Liver (tissue), 9 donors: ENCODE measurements around the gene FOXRED2. TPM values are rescaled to one million over a fixed set of nuclear protein-coding genes. Genes with fewer than 3 reads are reported as not detected.

Source experiments
- DNase-seq: peaks from one replicate; pipeline ENCODE4 v3.0.0-alpha.2; 2017; ENCODE audit warnings: low spot score
- H3K27ac ChIP-seq, 2 donors: one replicate each; pipeline ENCODE4 v1.7.0; 2013; ENCODE audit warnings: inconsistent platforms in 2 of 2, low read length in 2 of 2, control low read depth in 1 of 2, low read depth in 1 of 2, mild to moderate bottlenecking in 1 of 2
- H3K27me3 ChIP-seq, 4 donors: one replicate each; pipeline versions ENCODE4 v1.6.1 to v1.7.0; 2013; ENCODE audit warnings: low read length in 3 of 4, inconsistent platforms in 1 of 4, mild to moderate bottlenecking in 1 of 4, moderate library complexity in 1 of 4; ENCODE audit not compliant: control insufficient read depth in 4 of 4, insufficient read depth in 4 of 4
- H3K36me3 ChIP-seq, 4 donors: one replicate each; pipeline versions ENCODE4 v1.6.1 to v1.7.0; 2013; ENCODE audit warnings: low read length in 3 of 4, mild to moderate bottlenecking in 3 of 4, low read depth in 1 of 4, moderate library complexity in 1 of 4; ENCODE audit not compliant: control insufficient read depth in 4 of 4, insufficient read depth in 3 of 4
- H3K4me1 ChIP-seq, 4 donors: one replicate each; pipeline versions ENCODE4 v1.6.1 to v1.7.0; 2013; ENCODE audit warnings: low read length in 3 of 4, mild to moderate bottlenecking in 3 of 4, moderate library complexity in 1 of 4; ENCODE audit not compliant: control insufficient read depth in 4 of 4, insufficient read depth in 4 of 4
- H3K4me3 ChIP-seq, 3 donors: one replicate each; pipeline versions ENCODE4 v1.6.1 to v1.7.0; 2013; ENCODE audit warnings: low read length in 3 of 3, control low read depth in 1 of 3, low read depth in 1 of 3, mild to moderate bottlenecking in 1 of 3
- H3K9ac ChIP-seq, 2 donors: one replicate each; pipeline ENCODE4 v1.7.0; 2013; ENCODE audit warnings: low read length in 2 of 2, mild to moderate bottlenecking in 2 of 2, moderate library complexity in 2 of 2, control low read depth in 1 of 2, low read depth in 1 of 2
- H3K9me3 ChIP-seq, 4 donors: one replicate each; pipeline versions ENCODE4 v1.6.1 to v1.7.0; 2013; ENCODE audit warnings: low read length in 3 of 4; ENCODE audit not compliant: control insufficient read depth in 4 of 4
- CTCF ChIP-seq: fragments of 150-350 bp; IDR thresholded peaks from 2 replicates; pipeline ENCODE4 v1.5.1; 2017; ENCODE audit warnings: improper control_type of control experiment, low read depth, low read length; ENCODE audit not compliant: missing input control
- EGR1 ChIP-seq, 2 donors: IDR thresholded peaks; 2 replicates each; pipeline ENCODE4 v1.6.1; 2016 to 2018; ENCODE audit warnings: antibody characterized with exemption in 2 of 2, low read depth in 2 of 2
- FOXA1 ChIP-seq: IDR thresholded peaks from 2 replicates; pipeline ENCODE4 v1.6.1; 2016; ENCODE audit warnings: antibody characterized with exemption
- FOXA2 ChIP-seq: IDR thresholded peaks from 2 replicates; pipeline ENCODE4 v1.6.1; 2016; ENCODE audit warnings: antibody characterized with exemption
- GABPA ChIP-seq, 2 donors: IDR thresholded peaks in 1 of 2; conservative IDR thresholded peaks in 1 of 2; 2 replicates each; pipeline ENCODE4 v1.6.1; 2016; ENCODE audit warnings: antibody characterized with exemption in 2 of 2, mild to moderate bottlenecking in 1 of 2, moderate library complexity in 1 of 2
- HNF4A ChIP-seq, 2 donors: conservative IDR thresholded peaks; 2 replicates each; pipeline ENCODE4 v1.6.1; 2016; ENCODE audit warnings: antibody characterized with exemption in 2 of 2, mild to moderate bottlenecking in 2 of 2
- HNF4G ChIP-seq: IDR thresholded peaks from 2 replicates; pipeline ENCODE4 v1.6.1; 2016; ENCODE audit warnings: antibody characterized with exemption
- JUND ChIP-seq, 2 donors: IDR thresholded peaks; 2 replicates each; pipeline ENCODE4 v1.6.1; 2016; ENCODE audit warnings: antibody characterized with exemption in 2 of 2
- MAX ChIP-seq: IDR thresholded peaks from 2 replicates; pipeline ENCODE4 v1.6.1; 2016; ENCODE audit warnings: antibody characterized with exemption
- NR2F2 ChIP-seq: IDR thresholded peaks from 2 replicates; pipeline ENCODE4 v1.6.1; 2016; ENCODE audit warnings: antibody characterized with exemption
- RAD21 ChIP-seq, 2 donors: IDR thresholded peaks; 2 replicates each; pipeline ENCODE4 v1.6.1; 2016; ENCODE audit warnings: antibody characterized with exemption in 2 of 2, mild to moderate bottlenecking in 2 of 2
- RXRA ChIP-seq, 2 donors: IDR thresholded peaks; 2 replicates each; pipeline ENCODE4 v1.6.1; 2017 to 2018; ENCODE audit warnings: antibody characterized with exemption in 2 of 2, mild to moderate bottlenecking in 1 of 2
- SP1 ChIP-seq: IDR thresholded peaks from 2 replicates; pipeline ENCODE4 v1.6.1; 2018; ENCODE audit warnings: antibody characterized with exemption, mild to moderate bottlenecking
- TAF1 ChIP-seq: conservative IDR thresholded peaks from 2 replicates; pipeline ENCODE4 v1.6.1; 2016; ENCODE audit warnings: antibody characterized with exemption, mild to moderate bottlenecking
- YY1 ChIP-seq: IDR thresholded peaks from 2 replicates; pipeline ENCODE4 v1.6.1; 2016; ENCODE audit warnings: antibody characterized with exemption, mild to moderate bottlenecking
- WGBS: extraction: QIAGEN DNeasy Blood & Tissue Kit; methylation state at CpG from one replicate; pipeline ENCODE4 v1.1.7; 2013; 5-methylcytosine and 5-hydroxymethylcytosine counted together
- polyA plus RNA-seq, 2 donors: library from polyadenylated mRNA; stranded (reverse) in 1 of 2; unstranded in 1 of 2; fragments of 200-250 nt in 1 of 2; fragments of >200 nt in 1 of 2; fragmentation: Nextera tagmentation in 1 of 2; extraction: Ambion mirVana in 1 of 2; gene quantifications; one replicate each; pipeline versions ENCODE4 v1.2.1 to v1.2.3, GENCODE V29; 2013 to 2015
- total RNA-seq, 2 donors: library from RNA; depleted of rRNA; stranded (reverse); fragments of >200 nt; gene quantifications; one replicate each; pipeline ENCODE4 v1.2.3, GENCODE V29; 2014
- TF ChIP-seq, protein P1 (sequence below): IDR thresholded peaks from 2 replicates; pipeline ENCODE4 v1.6.1; 2016; ENCODE audit warnings: antibody characterized with exemption
- TF ChIP-seq, protein P2 (sequence below): IDR thresholded peaks from 2 replicates; pipeline ENCODE4 v1.6.1; 2016; ENCODE audit warnings: antibody characterized with exemption, mild to moderate bottlenecking
- TF ChIP-seq, protein P3 (sequence below): IDR thresholded peaks from 2 replicates; pipeline ENCODE4 v1.6.1; 2016; ENCODE audit warnings: antibody characterized with exemption
- donor health status: healthy.
- donor health status: healthy.
- donor health status: healthy.
- donor health status: healthy.
- donor health status: healthy.

Gene FOXRED2
- total and polyA plus RNA-seq, 4 donors, result 5.1 to 15.0 (median 7.3) TPM

- Histone ChIP-seq H3K36me3 (no peaks in the 10 kb centered on the region), H3K27me3 (no peaks in the 10 kb centered on the region)
- 85% methylated on average over 2 of the region's 2 CpGs for WGBS
Observed at GRCh38 chr22:36532466-36532865, 25.6 kb upstream of the FOXRED2 start.

More at GRCh38 chr22:36532466-36532865, 25.6 kb upstream of the FOXRED2 start:
- TF ChIP-seq NR2F2, result no peak
- TF ChIP-seq, protein P1, sequence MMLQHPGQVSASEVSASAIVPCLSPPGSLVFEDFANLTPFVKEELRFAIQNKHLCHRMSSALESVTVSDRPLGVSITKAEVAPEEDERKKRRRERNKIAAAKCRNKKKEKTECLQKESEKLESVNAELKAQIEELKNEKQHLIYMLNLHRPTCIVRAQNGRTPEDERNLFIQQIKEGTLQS, result no peak
- TF ChIP-seq JUND (IDR thresholded peaks at IDR 0.05), result no peak
- TF ChIP-seq CTCF, result no peak
- no peak for TF ChIP-seq FOXA2
- TF ChIP-seq, protein P2, sequence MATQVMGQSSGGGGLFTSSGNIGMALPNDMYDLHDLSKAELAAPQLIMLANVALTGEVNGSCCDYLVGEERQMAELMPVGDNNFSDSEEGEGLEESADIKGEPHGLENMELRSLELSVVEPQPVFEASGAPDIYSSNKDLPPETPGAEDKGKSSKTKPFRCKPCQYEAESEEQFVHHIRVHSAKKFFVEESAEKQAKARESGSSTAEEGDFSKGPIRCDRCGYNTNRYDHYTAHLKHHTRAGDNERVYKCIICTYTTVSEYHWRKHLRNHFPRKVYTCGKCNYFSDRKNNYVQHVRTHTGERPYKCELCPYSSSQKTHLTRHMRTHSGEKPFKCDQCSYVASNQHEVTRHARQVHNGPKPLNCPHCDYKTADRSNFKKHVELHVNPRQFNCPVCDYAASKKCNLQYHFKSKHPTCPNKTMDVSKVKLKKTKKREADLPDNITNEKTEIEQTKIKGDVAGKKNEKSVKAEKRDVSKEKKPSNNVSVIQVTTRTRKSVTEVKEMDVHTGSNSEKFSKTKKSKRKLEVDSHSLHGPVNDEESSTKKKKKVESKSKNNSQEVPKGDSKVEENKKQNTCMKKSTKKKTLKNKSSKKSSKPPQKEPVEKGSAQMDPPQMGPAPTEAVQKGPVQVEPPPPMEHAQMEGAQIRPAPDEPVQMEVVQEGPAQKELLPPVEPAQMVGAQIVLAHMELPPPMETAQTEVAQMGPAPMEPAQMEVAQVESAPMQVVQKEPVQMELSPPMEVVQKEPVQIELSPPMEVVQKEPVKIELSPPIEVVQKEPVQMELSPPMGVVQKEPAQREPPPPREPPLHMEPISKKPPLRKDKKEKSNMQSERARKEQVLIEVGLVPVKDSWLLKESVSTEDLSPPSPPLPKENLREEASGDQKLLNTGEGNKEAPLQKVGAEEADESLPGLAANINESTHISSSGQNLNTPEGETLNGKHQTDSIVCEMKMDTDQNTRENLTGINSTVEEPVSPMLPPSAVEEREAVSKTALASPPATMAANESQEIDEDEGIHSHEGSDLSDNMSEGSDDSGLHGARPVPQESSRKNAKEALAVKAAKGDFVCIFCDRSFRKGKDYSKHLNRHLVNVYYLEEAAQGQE, result no peak
- no peak for TF ChIP-seq YY1
- TF ChIP-seq FOXA1, result no peak
- TF ChIP-seq TAF1, result no peak
- TF ChIP-seq RXRA (IDR thresholded peaks at IDR 0.05), result no peak
- no peak for TF ChIP-seq GABPA (IDR thresholded peaks at IDR 0.05 in 1 of 2, conservative IDR thresholded peaks at IDR 0.05 in 1 of 2)
- TF ChIP-seq, protein P3, sequence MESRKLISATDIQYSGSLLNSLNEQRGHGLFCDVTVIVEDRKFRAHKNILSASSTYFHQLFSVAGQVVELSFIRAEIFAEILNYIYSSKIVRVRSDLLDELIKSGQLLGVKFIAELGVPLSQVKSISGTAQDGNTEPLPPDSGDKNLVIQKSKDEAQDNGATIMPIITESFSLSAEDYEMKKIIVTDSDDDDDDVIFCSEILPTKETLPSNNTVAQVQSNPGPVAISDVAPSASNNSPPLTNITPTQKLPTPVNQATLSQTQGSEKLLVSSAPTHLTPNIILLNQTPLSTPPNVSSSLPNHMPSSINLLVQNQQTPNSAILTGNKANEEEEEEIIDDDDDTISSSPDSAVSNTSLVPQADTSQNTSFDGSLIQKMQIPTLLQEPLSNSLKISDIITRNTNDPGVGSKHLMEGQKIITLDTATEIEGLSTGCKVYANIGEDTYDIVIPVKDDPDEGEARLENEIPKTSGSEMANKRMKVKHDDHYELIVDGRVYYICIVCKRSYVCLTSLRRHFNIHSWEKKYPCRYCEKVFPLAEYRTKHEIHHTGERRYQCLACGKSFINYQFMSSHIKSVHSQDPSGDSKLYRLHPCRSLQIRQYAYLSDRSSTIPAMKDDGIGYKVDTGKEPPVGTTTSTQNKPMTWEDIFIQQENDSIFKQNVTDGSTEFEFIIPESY, result no peak
- TF ChIP-seq EGR1 (IDR thresholded peaks at IDR 0.05; ENCODE audit: low read depth in 2 of 2), result no peak
- no peak for TF ChIP-seq HNF4G
- no peak for TF ChIP-seq MAX
- no peak for TF ChIP-seq SP1
- no peak for TF ChIP-seq RAD21 (IDR thresholded peaks at IDR 0.05)
- no peak for TF ChIP-seq HNF4A (conservative IDR thresholded peaks at IDR 0.05)
- no peak overlapping the region for H3K9ac ChIP-seq
- H3K9me3 ChIP-seq, result no peaks in the 10 kb centered on the region
- peaks cover 2 to 14% (median 9%) of the 10 kb centered on the region in 4 donors for H3K4me1 ChIP-seq
- no peak for DNase-seq
- no peak overlapping the region for H3K4me3 ChIP-seq
- no peak overlapping the region for H3K27ac ChIP-seq
